C4-2B (cell line): Measurements from ENCODE around the gene CLEC1A.
"Not testable (repeated sequence)": the region's sequence is repeated elsewhere in the genome, so short reads cannot be mapped to it uniquely, and the experiment has no call there.

ENCODE experiments used
- H3K27ac ChIP-seq: fragments of 450-650 bp; 2 replicates; pipeline ENCODE4 v1.5.1; 2017
- CTCF ChIP-seq: fragments of 450-650 bp; conservative IDR thresholded peaks from 2 replicates; pipeline ENCODE4 v1.5.1; 2017; ENCODE audit warnings: mild to moderate bottlenecking
- ZFX ChIP-seq: fragments of 450-650 bp; IDR thresholded peaks from 2 replicates; pipeline ENCODE4 v1.6.1; 2017

Gene CLEC1A

GRCh38 chr12:10030446-10030845 is 68.3 kb downstream of the CLEC1A start, which contains the start of gene CLEC9A:
Gene CLEC9A, plus strand, starts transcription at chr12:10030682. Its CDS starts 22,006 bp downstream, at chr12:10052688.
- H3K27ac ChIP-seq: no peak within 1 kb of the TSS
- TF ChIP-seq CTCF (no peak), ZFX (no peak)

GRCh38 chr12:10027721-10028120 is 71.1 kb downstream of the CLEC1A start:
- TF ChIP-seq ZFX: no peak
- no peak; the same call in 1 of the 2 replicates for TF ChIP-seq CTCF
- no peak overlapping the region for H3K27ac ChIP-seq

- H3K27ac ChIP-seq: no peak overlapping the region
- TF ChIP-seq CTCF (no peak), ZFX (no peak)
Observed at GRCh38 chr12:10027311-10027710, 71.5 kb downstream of the CLEC1A start.

- H3K27ac ChIP-seq: not testable (repeated sequence)
Observed at GRCh38 chr12:10026666-10027065, 72.1 kb downstream of the CLEC1A start.

GRCh38 chr12:10025236-10025635 is 73.5 kb downstream of the CLEC1A start:
- TF ChIP-seq ZFX (no peak), CTCF (no peak)
- H3K27ac ChIP-seq: no peak overlapping the region

GRCh38 chr12:10021342-10021741 is 77.4 kb downstream of the CLEC1A start:
- H3K27ac ChIP-seq: no peak overlapping the region
- TF ChIP-seq ZFX (no peak), CTCF (no peak)
